Heart left ventricle (tissue), 16 donors: ENCODE results near the gene TLE5. TPM values are rescaled to one million over a fixed set of nuclear protein-coding genes. Genes with fewer than 3 reads are reported as not detected.

Experiments
- ATAC-seq, 4 donors: fragments of 200-7000 bp; cut with Tn5 transposase; one replicate each; pipeline ENCODE4 v1.9.1; 2020 to 2022; ENCODE audit warnings: moderate library complexity in 4 of 4, mild to moderate bottlenecking in 3 of 4, moderate number of reproducible peaks in 1 of 4
- DNase-seq, 5 donors: peaks; one replicate each; pipeline ENCODE4 v3.0.0-alpha.2; 2020
- H3K27ac ChIP-seq, 12 donors: fragments of 200-600 bp; sonication (generic) in 4 of 12; one replicate each; pipeline versions ENCODE4 v1.5.0 to v1.8.0; 2016 to 2022; ENCODE audit warnings: mild to moderate bottlenecking in 2 of 12
- H3K27me3 ChIP-seq, 9 donors: fragments of 200-600 bp; sonication (generic) in 2 of 9; one replicate each; pipeline versions ENCODE4 v1.5.1 to v1.8.0; 2016 to 2022; ENCODE audit warnings: mild to moderate bottlenecking in 3 of 9
- H3K36me3 ChIP-seq, 9 donors: fragments of 200-600 bp; sonication (generic) in 2 of 9; one replicate each; pipeline versions ENCODE4 v1.5.0 to v1.8.0; 2018 to 2022; ENCODE audit warnings: mild to moderate bottlenecking in 2 of 9
- H3K4me1 ChIP-seq, 12 donors: fragments of 200-600 bp; sonication (generic) in 4 of 12; one replicate each; pipeline versions ENCODE4 v1.5.0 to v1.8.0; 2016 to 2022; ENCODE audit warnings: mild to moderate bottlenecking in 3 of 12
- H3K4me3 ChIP-seq, 12 donors: fragments of 200-600 bp; sonication (generic) in 4 of 12; one replicate each; pipeline versions ENCODE4 v1.5.0 to v1.8.0; 2017 to 2022; ENCODE audit warnings: mild to moderate bottlenecking in 9 of 12, moderate library complexity in 4 of 12
- H3K9me3 ChIP-seq, 12 donors: fragments of 200-600 bp; sonication (generic) in 4 of 12; one replicate each; pipeline versions ENCODE4 v1.5.0 to v1.8.0; 2016 to 2022; ENCODE audit warnings: mild to moderate bottlenecking in 1 of 12
- POLR2A ChIP-seq, 2 donors: fragments of 450-650 bp; IDR thresholded peaks; one replicate each; pipeline ENCODE4 v1.6.1; 2017; ENCODE audit warnings: antibody characterized with exemption in 2 of 2, mild to moderate bottlenecking in 2 of 2, moderate library complexity in 2 of 2
- WGBS, 4 donors: extraction: QIAGEN DNeasy Blood & Tissue Kit in 2 of 4; methylation state at CpG; one replicate each; pipeline versions ENCODE4 v1.1.5 to v1.1.7; 2013 to 2018; 5-methylcytosine and 5-hydroxymethylcytosine counted together
- intact Hi-C, 10 donors: fragments of 100-400 bp; cut with DNase I; formaldehyde crosslinking; loops; one replicate each; pipeline versions ENCODE4 v1.11.1 to v1.14.2; 2022
- polyA plus RNA-seq, 2 donors: library from polyadenylated mRNA; stranded (reverse); fragments of 200-250 nt; gene quantifications; one replicate each; pipeline ENCODE4 v1.2.3, GENCODE V29; 2013
- total RNA-seq, 9 donors: library from RNA; depleted of rRNA in 2 of 9; stranded (reverse); fragments of >200 nt in 2 of 9; fragmentation: NEBNext Ultra II Directional in 3 of 9; extraction: Animal tissue kit (Norgen Biotek cat#: 25700) in 3 of 9; gene quantifications; one replicate each; pipeline versions ENCODE4 v1.1.0 to v1.2.4, GENCODE V29; 2016 to 2023
- TF ChIP-seq, protein P1 (sequence below), 12 donors: fragments of 200-600 bp; sonication (generic) in 4 of 12; IDR thresholded peaks; one replicate each; pipeline versions ENCODE4 v1.5.0 to v1.8.0; 2018 to 2022; ENCODE audit warnings: antibody characterized with exemption in 12 of 12, mild to moderate bottlenecking in 5 of 12
- donor health status: ischemic (EF 13 %, LVEDD 7.1; RV severe dilation, severe dysfunction).
- donor health status: healthy with polysubstance abuse.
- donor health status: DM: no; HTN: yes; CAD: no.
- donor health status: DM: no; HTN: no; CAD: no.
- donor health status: ischemic (EF 25% LVEDD 6.9; RV normal size, moderate dysfunction).
- donor health status: ischemic (EF 25% LVEDD 5.7; RV mildly dilated, moderate dysfunction).
- donor health status: healthy.
- donor health status: DM: yes; HTN: yes; CAD: no.
- donor health status: ischemic (EF 35%, LVEDD 5.7; RV mildly dilated, moderate dysfunction).
- donor health status: nonischemic (EF 11% LVEDD 7.7; RV severe dilation, severe dysfunction).
- donor health status: DM: yes; HTN: yes; CAD: no.
- donor health status: PGD.
- donor health status: ischemic (EF 29% LVEDD 5.4; RV normal size, mild dysfunction).
- donor health status: nonischemic (EF 23%, LVEDD 6.1; RV moderate dilation, normal function).

Gene TLE5
- total and polyA plus RNA-seq, 11 donors: 593 to 1,459 (median 711) TPM

DNA sequence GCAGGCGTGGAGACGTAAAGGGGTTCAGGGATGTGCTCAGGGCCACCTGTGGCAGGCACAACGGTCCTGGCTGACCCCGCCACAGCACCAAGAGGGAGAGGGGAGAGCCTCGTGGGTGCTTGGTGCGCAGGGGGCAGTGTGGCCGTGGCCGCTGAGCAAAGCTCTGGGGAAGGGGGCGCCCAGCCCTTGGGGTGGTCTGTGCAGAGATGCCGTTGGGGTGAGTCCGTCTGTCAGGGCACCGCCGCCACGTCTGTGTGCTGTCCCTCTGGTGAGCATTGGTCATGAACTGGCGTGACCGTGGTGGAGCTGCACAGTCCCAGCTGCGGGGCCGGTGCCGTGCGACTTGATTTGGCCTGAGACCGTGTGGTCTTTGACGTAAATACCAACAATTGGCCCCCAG lies 47.2 kb upstream of the TLE5 start:
- TF ChIP-seq, protein P1, sequence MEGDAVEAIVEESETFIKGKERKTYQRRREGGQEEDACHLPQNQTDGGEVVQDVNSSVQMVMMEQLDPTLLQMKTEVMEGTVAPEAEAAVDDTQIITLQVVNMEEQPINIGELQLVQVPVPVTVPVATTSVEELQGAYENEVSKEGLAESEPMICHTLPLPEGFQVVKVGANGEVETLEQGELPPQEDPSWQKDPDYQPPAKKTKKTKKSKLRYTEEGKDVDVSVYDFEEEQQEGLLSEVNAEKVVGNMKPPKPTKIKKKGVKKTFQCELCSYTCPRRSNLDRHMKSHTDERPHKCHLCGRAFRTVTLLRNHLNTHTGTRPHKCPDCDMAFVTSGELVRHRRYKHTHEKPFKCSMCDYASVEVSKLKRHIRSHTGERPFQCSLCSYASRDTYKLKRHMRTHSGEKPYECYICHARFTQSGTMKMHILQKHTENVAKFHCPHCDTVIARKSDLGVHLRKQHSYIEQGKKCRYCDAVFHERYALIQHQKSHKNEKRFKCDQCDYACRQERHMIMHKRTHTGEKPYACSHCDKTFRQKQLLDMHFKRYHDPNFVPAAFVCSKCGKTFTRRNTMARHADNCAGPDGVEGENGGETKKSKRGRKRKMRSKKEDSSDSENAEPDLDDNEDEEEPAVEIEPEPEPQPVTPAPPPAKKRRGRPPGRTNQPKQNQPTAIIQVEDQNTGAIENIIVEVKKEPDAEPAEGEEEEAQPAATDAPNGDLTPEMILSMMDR (IDR thresholded peaks at IDR 0.05): no peak
- no peak for TF ChIP-seq POLR2A (IDR thresholded peaks at IDR 0.05)
- Histone ChIP-seq H3K4me3 (no peak overlapping the region), H3K9me3 (no peaks in the 10 kb centered on the region), H3K27me3 (no peaks in the 10 kb centered on the region), H3K27ac (no peak overlapping the region), H3K36me3 (peaks cover 0 to 39% (median 20%) of the 10 kb centered on the region in 9 donors), H3K4me1 (peaks cover 0 to 53% (median 18%) of the 10 kb centered on the region in 12 donors)
- peak in 1 of 5 donors; percentile 21 for DNase-seq
- no peak for ATAC-seq
- intact Hi-C loops: loop anchor here in 7 of 10 donors (5.0 to 10.0 kb wide), 5 partner anchors 37 to 157 kb away; no protein-coding TSS in a partner anchor
- 91 to 94% (median 92%) methylated on average over 7 to 22 of the region's 22 CpGs for WGBS, 4 donors

GRCh38 chr19:3108775-3109174 lies 46.5 kb upstream of the TLE5 start:
- Histone ChIP-seq H3K27me3 (no peaks in the 10 kb centered on the region), H3K4me1 (peaks cover 1 to 53% (median 19%) of the 10 kb centered on the region in 12 donors), H3K4me3 (no peak overlapping the region), H3K27ac (no peak overlapping the region), H3K9me3 (no peaks in the 10 kb centered on the region), H3K36me3 (peaks cover 0 to 32% (median 15%) of the 10 kb centered on the region in 9 donors)
- DNase-seq (peak in 2 of 5 donors; percentile 61 to 69), ATAC-seq (peak in 2 of 4 donors; percentile 34 to 50)
- TF ChIP-seq, protein P1 (IDR thresholded peaks at IDR 0.05): peak; percentile 69 to 87 (median 78)
- no peak for TF ChIP-seq POLR2A (IDR thresholded peaks at IDR 0.05)
- intact Hi-C loops: loop anchor here in 7 of 10 donors (5.0 to 10.0 kb wide), 5 partner anchors 36 to 156 kb away; no protein-coding TSS in a partner anchor
- 21 to 52% (median 51%) methylated on average over 3 to 5 of the region's 5 CpGs for WGBS, 4 donors

DNA sequence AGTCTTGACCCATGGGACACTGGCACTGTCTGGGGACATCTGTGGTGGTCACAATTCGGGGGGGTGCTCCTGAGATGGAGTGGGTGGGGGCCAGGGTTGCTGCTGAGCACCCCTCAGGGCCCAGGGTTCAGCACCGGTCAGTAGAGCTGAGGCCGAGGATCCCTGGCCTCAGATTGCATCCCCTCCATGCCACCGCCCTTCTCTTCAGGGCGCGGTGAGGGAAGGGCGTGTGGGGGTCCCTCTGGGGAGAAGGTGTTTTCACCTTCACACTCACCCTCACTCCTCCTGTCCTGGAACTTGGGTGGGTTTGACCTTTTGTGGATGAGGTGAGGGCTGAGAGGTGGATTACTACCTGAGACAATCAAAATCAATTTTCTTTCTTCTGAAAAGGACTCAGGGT lies 45.4 kb upstream of the TLE5 start:
- H3K4me1 ChIP-seq: peaks cover 4 to 58% (median 24%) of the 10 kb centered on the region in 12 donors
- no peak overlapping the region for H3K27ac ChIP-seq
- TF ChIP-seq, protein P1 (IDR thresholded peaks at IDR 0.05): no peak
- TF ChIP-seq POLR2A (IDR thresholded peaks at IDR 0.05): no peak
- intact Hi-C loops: loop anchor here in 7 of 10 donors (5.0 to 10.0 kb wide), 5 partner anchors 35 to 155 kb away; no protein-coding TSS in a partner anchor
- H3K4me3 ChIP-seq: no peak overlapping the region
- WGBS, 4 donors: 87 to 93% (median 91%) methylated on average over 6 to 7 of the region's 7 CpGs
- no peaks in the 10 kb centered on the region for H3K27me3 ChIP-seq
- peak in 1 of 5 donors; percentile 14 for DNase-seq
- H3K9me3 ChIP-seq: no peaks in the 10 kb centered on the region
- ATAC-seq: no peak
- peaks cover 0 to 21% (median 6%) of the 10 kb centered on the region in 9 donors for H3K36me3 ChIP-seq

DNA sequence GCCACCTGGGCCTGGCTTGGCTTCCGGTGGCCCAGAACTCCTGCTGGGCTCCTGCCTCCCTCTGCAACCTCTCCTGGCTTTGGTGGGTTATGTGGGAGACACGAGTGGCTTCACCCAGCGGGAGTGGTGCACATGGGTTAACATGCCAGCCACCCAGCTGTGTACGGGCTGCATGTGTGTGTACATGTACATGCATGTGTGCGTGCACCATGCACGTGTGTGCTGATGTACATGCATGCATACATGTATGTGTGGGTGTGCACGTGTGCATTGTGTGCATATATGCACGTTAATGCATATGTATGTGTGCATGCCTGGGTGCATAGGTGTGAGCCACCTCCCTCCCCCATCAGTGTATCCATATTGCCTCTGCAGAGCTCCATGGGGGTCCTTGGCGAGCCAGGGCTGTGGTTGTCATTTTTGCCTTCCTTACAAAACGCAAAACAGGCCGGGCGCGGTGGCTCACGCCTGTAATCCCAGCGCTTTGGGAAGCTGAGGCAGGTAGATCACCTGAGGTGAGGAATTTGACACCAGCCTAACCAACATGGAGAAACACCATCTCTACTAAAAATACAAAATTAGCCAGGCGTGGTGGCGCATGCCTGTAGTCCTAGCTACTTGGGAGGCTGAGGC lies 44.3 kb upstream of the TLE5 start:
- 90 to 93% (median 90%) methylated on average over 13 to 17 of the region's 17 CpGs for WGBS, 4 donors
- TF ChIP-seq POLR2A (IDR thresholded peaks at IDR 0.05): no peak
- TF ChIP-seq, protein P1 (IDR thresholded peaks at IDR 0.05): no peak
- no peak for ATAC-seq

More for the DNA sequence above, 44.3 kb upstream of the TLE5 start:
- no peak overlapping the region for H3K27ac ChIP-seq
- DNase-seq: no peak
- intact Hi-C loops: loop anchor here in 7 of 10 donors (5.0 to 10.0 kb wide), 5 partner anchors 34 to 154 kb away; no protein-coding TSS in a partner anchor
- no peak overlapping the region for H3K4me3 ChIP-seq
- no peaks in the 10 kb centered on the region for H3K9me3 ChIP-seq
- H3K4me1 ChIP-seq: peaks cover 4 to 69% (median 27%) of the 10 kb centered on the region in 12 donors
- H3K36me3 ChIP-seq: peaks cover 0 to 16% (median 6%) of the 10 kb centered on the region in 9 donors
- H3K27me3 ChIP-seq: no peaks in the 10 kb centered on the region
